HG03103 (cell line): ENCODE measurements around the gene LRRC7.
"Not testable (repeated sequence)": the region's sequence is repeated elsewhere in the genome, so short reads cannot be mapped to it uniquely, and the experiment has no call there.

Source experiments
- ATAC-seq: cut with Tn5 transposase; IDR thresholded peaks from one replicate; pipeline ENCODE4 v1.9.1; 2021; ENCODE audit warnings: low read depth; ENCODE audit not compliant: unreplicated experiment

Gene LRRC7

DNA sequence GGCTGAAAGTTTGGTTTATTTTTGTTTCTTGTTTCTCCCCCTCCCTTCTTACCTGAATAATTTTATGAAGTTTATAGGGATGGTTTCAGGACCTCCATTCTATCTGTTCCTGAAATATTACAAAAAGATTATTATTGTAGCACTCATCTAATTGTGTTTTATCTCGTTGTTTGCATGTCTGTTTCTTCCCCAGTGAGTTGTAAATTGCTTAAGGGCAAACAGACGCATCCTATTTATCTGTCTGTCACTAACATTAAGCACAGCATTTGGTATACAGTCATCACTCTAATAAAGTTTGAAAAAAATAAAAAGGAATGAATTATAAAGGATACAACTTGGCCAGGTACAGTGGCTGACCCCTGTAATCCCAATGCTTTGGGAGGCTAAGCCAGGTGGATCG, 123.5 kb downstream of the LRRC7 start:
- ATAC-seq = no peak

GRCh38 chr1:69693921-69694675, 126.4 kb downstream of the LRRC7 start:
- ATAC-seq = no peak

- no peak for ATAC-seq
Observed at GRCh38 chr1:69697340-69697739, 129.6 kb downstream of the LRRC7 start.

- no peak for ATAC-seq
Observed at GRCh38 chr1:69700770-69701169, 133.0 kb downstream of the LRRC7 start.

DNA sequence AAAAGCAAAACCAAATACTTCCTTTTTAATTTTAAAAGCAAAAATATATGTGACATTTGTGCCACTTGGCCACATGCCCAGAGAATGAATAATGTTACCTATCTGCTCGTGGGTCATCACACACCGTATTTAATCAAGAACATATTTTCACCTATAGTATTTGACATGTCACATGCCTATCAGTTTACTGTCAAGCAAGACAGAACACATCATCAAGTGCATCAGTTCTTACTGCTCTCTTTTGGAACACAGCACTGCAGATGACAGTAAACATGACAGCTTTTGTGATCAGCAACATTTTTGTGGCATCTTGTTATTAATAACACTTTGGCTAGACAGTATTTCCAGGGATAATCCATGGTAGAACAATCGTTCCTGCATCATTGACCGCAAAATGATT, 134.4 kb downstream of the LRRC7 start:
- ATAC-seq = no peak

DNA sequence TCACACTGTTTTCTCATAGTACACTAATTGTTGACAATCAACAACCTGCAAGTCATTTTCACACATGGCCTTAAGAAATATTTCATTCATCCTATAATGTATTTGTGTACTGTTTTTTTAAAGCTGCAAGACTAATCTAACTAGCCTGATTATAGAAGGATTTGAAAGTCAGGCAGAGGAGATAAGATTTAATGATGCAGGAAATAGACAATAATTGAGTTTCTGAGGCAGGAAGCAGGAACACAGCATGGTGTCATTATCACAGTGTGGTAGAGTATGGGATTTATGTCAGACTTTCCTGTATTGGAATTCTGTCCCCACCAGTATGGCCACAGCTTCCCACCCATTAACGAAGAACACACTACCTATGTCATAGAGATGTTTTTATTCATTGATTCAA, 138.8 kb downstream of the LRRC7 start:
- no peak for ATAC-seq

GRCh38 chr1:69707103-69707502, 139.4 kb downstream of the LRRC7 start:
- no peak for ATAC-seq

GRCh38 chr1:69710484-69711189, 142.9 kb downstream of the LRRC7 start:
- no peak for ATAC-seq

- no peak for ATAC-seq
Observed at GRCh38 chr1:69711190-69711930, 143.6 kb downstream of the LRRC7 start.

GRCh38 chr1:69717834-69718233, 150.1 kb downstream of the LRRC7 start:
- ATAC-seq = not testable (repeated sequence)

DNA sequence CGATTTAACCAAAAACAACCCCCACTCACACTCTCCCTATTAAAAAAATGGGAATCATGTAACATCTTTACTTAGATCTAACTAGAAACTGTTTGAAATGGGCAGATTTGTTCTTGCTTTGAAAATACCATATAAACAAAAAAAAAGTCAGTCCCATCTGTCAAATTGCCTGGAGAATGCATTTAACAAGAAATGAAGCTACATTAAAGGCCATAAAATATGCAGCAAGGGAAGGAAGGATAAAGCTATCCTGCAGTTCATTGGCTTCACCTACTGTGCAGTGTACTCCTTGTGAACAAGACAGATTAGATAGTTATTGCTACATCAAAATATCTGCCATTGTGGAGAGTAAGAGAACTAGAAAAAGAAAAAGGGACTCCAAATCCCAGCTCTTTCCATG, 160.5 kb downstream of the LRRC7 start:
- ATAC-seq = no peak

- no peak for ATAC-seq
Observed at GRCh38 chr1:69733061-69733460, 165.3 kb downstream of the LRRC7 start.

GRCh38 chr1:69737527-69738185, 169.9 kb downstream of the LRRC7 start:
- ATAC-seq = peak; percentile 79

- no peak for ATAC-seq
Observed at GRCh38 chr1:69738458-69739250, 170.9 kb downstream of the LRRC7 start.

DNA sequence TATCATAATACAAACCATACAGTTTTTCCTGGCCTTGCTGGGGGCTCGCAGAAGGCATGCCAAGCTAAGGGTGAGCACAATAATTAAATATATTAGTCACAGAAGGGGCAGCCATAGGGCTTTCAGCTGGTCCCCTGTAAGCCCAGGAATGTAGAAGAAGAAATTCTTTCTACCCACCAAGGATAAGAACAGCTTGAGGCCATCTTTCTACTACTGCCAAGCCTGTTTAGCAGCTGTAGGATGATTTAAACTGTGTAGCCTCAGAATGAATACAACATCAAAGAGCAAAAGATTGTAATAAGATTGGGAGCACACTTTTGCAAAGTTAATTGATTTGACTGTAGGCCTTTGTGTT, 171.5 kb downstream of the LRRC7 start:
- no peak for ATAC-seq

GRCh38 chr1:69743146-69743545, 175.4 kb downstream of the LRRC7 start:
- ATAC-seq = no peak

DNA sequence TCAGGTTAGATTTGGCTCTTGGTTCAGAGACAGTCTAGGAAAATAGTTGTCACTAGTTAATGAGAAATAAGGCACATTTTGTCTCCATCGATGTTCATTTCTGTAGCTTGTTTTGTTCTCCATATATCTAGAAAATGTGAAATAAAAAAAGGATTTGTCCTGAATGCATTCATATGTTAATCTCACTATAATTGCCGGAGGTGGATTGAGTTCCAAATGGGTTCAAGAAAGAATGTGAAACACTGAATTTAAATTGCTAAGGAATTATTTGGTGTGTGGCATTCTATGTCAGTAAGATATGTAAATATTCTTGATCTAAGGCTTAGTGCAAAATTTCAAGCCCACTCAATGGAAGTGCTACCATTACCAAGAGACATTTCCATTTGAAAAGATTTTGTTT, 176.7 kb downstream of the LRRC7 start:
- ATAC-seq = no peak

- no peak for ATAC-seq
Observed at GRCh38 chr1:69747207-69747606, 179.5 kb downstream of the LRRC7 start.

DNA sequence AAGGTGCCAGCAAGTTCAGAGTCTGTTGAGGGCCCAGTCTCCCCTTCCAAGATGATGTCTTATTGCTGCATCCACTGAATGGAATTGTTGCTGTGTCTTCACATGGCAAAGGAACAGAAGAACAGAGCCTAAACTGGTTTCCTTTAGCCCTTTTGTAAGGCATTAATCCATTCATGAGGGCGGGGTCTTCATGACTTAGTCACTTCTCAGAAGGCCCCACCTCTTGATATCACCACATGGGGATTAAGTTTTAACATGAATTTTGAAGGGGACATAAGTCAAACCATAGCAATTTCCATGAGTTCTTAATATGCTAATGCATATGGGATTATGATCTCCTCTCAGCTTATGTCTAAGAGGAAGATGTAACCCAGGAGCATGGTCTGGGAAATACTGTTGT, 182.9 kb downstream of the LRRC7 start:
- ATAC-seq = no peak

DNA sequence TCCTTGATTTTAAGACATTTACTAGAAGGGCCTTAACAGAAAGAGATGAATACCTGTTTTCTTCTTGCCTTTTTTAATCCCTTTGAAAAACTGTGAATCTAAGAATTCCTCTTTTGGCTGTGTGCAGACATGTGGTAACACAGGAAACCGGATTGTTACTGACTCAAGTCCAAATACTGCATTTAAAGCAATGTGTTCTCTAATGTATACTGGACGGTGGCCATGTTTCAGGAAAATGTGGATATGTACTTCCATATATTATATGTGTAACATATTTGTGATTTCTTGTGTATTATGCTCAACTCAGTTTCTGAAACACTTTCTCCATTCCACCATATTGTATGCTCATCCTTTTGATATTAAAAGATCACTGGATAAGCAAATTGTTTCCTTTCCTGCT, 185.1 kb downstream of the LRRC7 start:
- no peak for ATAC-seq
